HFF-Myc (cell line): ENCODE results near the gene LGSN.
"Not testable (repeated sequence)": the region's sequence is repeated elsewhere in the genome, so short reads cannot be mapped to it uniquely, and the experiment has no call there.

Experiments used
- DNase-seq: peaks from one replicate; pipeline ENCODE4 v3.0.0-alpha.2; 2011; ENCODE audit warnings: low read depth; ENCODE audit errors: extremely low read depth
- H3K4me3 ChIP-seq: replicated peaks from 2 replicates; pipeline ENCODE4 v1.5.1; 2011; ENCODE audit warnings: low read depth, mild to moderate bottlenecking, control low read depth, low read length
- TF ChIP-seq, protein P1 (sequence below): IDR thresholded peaks from 2 replicates; pipeline ENCODE4 v1.5.1; 2012; ENCODE audit warnings: mild to moderate bottlenecking, low read depth, low read length, control low read depth; ENCODE audit errors: missing control alignments

LGSN gene

DNA sequence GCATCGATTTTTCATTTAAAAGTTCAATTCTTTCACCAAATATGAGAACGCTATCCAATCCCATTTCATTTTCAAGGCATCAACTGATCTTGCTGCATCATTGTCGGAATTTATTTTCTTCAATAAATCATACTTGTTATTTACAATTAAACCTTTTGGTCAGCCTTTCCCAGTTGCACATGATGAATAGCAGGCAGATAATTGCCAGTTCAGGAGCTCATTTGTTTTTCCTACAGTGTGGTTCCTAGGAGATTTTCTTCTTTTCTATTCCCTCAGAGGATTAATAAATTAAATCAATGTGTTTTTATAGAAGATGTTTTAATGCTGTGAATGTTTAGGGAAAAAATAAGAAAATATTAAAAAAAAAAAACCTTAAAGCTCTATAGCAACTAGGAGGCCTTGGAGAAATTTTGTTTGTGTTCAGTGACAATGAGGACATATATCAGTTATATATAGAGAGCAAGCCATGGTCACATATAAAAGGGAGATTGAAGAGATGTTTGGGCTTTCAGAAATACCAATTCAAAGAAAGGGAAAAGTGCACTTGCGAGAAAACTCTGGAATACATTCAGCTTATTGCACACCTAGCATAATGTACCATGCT is 30.4 kb downstream of the LGSN start:
- no peak for DNase-seq

DNA sequence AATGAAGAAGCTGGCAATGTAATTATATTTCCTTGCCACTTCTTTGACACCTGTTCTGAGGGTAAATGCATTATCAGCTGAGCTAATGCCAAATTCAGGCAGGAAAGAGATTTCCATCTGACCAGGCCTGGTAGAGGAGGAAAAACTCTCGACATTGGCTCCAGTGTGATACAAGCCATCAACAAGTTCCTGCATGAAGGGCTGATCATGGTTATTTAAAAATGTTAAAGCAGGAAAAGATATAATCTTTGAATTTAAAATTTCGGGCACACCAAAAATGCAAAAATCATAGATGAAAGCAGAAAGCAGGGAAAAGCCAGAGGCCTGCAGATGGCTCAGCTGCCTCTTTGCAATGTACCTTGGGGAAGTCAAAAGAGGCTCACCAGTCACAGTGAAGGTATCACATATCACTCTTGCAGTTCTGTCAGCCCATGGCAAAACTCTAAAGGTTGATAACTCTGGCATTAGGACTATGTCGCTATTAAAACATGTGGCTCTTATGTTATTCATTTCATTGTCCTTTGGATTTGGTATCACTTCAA is 39.1 kb downstream of the LGSN start:
- DNase-seq: no peak
- H3K4me3 ChIP-seq: no peak overlapping the region
- TF ChIP-seq, protein P1, sequence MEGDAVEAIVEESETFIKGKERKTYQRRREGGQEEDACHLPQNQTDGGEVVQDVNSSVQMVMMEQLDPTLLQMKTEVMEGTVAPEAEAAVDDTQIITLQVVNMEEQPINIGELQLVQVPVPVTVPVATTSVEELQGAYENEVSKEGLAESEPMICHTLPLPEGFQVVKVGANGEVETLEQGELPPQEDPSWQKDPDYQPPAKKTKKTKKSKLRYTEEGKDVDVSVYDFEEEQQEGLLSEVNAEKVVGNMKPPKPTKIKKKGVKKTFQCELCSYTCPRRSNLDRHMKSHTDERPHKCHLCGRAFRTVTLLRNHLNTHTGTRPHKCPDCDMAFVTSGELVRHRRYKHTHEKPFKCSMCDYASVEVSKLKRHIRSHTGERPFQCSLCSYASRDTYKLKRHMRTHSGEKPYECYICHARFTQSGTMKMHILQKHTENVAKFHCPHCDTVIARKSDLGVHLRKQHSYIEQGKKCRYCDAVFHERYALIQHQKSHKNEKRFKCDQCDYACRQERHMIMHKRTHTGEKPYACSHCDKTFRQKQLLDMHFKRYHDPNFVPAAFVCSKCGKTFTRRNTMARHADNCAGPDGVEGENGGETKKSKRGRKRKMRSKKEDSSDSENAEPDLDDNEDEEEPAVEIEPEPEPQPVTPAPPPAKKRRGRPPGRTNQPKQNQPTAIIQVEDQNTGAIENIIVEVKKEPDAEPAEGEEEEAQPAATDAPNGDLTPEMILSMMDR: no peak

More for the DNA sequence above, 30.4 kb downstream of the LGSN start:
- H3K4me3 ChIP-seq: no peak overlapping the region
- TF ChIP-seq, protein P1: no peak

DNA sequence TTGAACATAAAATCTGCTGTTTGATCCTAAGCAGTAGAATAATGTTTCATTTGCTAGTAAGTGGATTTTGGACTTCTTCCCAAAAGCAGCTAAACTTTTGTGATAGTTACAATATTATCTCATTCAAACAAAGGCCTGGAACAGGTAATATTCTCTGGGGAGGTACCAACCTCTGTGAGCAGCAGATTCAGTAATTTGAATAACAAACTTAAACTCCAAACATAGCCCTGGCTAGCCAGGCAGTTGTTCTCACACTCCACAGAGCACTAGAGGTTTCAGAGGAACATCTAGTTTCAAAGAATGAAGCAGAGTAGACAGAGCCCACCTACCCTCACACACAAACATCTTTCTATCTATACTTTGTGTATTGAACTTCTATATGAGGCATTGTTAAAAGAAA is 40.9 kb downstream of the LGSN start:
- no peak overlapping the region for H3K4me3 ChIP-seq
- no peak for DNase-seq
- TF ChIP-seq, protein P1: no peak

DNA sequence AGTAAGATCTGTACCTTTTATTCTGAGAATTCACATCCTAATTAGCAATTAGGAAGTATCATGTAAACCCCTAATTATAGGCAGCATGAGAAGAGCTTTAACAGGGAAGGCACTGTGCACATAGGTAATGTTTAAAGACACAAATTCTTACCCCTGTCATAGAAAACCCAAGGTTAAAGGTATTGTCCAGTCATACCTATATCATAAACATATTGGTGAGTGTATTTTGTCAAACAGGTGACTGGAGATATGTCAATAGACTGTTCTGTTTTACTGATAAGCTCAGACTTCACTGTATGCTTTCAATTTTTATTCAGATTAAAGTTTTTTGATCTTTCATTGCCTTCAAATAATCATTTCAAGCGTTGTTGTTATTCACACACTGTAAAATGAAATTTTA is 43.8 kb downstream of the LGSN start:
- DNase-seq: no peak
- H3K4me3 ChIP-seq: no peak overlapping the region
- TF ChIP-seq, protein P1: no peak

DNA sequence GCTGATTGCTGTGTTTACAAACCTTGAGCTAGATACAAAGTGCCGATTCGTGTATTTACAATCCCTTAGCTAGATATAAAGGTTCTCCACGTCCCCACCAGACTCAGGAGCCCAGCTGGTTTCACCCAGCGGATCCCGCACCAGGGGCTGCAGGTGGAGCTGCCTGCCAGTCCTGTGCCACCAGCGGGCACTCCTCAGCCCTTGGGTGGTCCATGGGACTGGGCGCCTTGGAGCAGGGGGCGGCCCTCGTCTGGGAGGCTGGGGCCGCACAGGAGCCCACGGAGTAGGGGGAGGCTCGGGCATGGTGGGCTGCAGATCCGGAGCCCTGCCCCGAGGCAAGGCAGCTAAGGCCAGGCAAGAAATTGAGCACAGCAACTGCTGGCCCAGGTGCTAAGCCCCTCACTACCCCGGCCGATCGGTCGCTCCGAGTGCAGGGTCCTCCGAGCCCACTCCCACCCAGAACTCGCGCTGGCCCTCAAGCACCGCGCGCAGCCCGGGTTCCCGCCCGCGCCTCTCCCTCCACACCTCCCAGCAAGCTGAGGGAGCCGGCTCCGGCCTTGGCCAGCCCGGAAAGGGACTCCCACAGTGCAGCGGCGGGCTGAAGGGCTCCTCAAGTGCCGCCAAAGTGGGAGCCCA is 44.9 kb downstream of the LGSN start:
- DNase-seq, H3K4me3 ChIP-seq: not testable (repeated sequence)

DNA sequence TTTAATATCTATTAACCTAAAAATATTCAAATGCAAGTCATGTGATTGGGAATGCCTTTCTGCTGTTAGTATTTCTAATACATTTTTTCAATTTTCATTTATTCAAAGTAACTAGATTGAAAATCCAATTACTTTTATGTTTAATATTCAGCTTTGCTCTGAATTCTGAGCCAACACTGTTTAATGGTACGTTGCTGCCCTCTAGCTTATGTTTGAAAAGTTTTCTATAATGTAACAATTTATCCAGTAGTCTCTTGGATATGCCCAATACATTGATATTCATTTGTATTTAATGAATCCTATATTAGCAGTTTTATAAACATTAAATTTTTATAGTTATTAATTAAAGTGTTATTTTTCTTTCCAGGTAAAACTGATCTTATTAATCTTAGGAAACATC is 47.4 kb downstream of the LGSN start:
- TF ChIP-seq, protein P1: no peak
- DNase-seq: no peak
- no peak overlapping the region for H3K4me3 ChIP-seq

DNA sequence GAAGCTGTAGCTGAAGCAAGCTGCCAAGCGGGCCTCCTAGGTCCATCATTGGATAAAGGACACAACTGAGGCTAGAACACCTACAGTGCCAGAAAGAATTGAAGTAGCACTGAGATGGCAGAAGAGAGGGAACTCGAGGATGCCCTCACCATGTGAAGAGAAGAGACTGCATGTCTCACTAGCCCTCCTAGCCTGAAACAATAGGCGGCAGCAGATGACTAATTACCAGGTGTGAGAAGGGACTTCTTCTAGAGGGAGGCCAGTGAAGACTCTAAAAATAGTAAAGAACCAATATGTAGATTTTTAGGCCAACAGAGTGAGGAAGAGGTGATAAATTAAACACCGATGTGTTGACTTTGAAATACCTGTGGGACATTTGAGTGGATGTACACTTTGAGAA is 50.3 kb downstream of the LGSN start:
- TF ChIP-seq, protein P1: no peak
- H3K4me3 ChIP-seq: no peak overlapping the region
- no peak for DNase-seq
